Adrenal gland (tissue), 5 donors: Measurements from ENCODE around the gene FOXC2.

ENCODE experiments used
- POLR2A ChIP-seq, 2 donors: fragments of 450-650 bp; IDR thresholded peaks; one replicate each; pipeline ENCODE4 v1.6.1; 2017; ENCODE audit warnings: antibody characterized with exemption in 2 of 2, mild to moderate bottlenecking in 2 of 2, moderate library complexity in 1 of 2
- TF ChIP-seq, protein P1 (sequence below), 6 experiments: fragments of 450-650 bp in 4 of 6; fragments of 200-600 bp in 2 of 6; sonication (generic) in 1 of 6; IDR thresholded peaks; 1 replicate in 5 of 6; 2 replicates in 1 of 6; pipeline versions ENCODE4 v1.5.1 to v1.8.0; 2016 to 2021; ENCODE audit warnings: antibody characterized with exemption in 6 of 6, mild to moderate bottlenecking in 2 of 6, moderate library complexity in 1 of 6
- donor health status: DM: no; HTN: no; CAD: no.

DNA sequence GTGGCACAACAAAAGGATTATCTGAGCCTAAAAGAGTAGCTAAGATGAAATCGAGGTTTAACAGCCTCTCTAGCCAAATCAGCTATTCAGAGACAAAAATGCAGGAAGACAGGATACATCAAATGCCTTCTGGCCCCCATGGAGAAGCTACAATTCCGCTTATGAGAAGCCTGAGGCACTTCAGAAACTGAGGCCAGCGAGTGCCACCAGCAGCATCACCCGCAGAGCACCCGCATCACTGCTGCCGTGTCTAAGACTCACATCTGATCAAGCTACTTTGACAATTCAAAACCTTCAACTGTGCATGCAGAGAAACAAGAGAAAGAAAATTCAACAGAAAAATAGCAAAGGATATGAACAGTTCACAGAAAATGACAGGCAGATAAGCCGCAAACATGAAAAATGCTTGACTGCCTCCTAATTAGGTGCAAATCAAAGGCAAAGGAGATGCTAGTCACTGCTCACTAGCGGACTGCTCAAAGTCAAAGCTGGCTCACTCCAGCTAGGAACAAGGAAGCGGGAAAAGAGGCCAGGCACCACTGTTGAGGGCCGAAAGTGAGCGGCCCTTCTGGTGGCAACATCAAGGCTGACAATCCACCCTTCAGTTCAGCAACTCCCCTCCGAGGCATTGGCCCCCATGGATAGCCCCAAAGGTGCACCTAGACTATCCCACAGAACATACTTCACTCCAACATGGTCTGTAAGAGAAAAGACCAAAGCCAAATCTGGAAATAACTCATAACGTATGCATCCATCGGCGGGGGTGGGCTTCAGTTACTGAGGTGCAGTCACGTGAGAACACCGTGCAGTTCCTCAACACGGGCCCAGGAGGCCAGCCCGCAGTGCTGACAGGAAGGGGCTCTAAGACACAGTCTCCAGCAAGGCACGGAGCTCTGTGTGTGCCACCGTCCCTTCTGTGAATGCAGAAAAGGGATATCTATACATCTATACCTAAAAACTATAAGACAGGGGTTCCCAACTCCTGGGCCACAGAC lies 23.6 kb upstream of the FOXC2 start:
- TF ChIP-seq, protein P1, sequence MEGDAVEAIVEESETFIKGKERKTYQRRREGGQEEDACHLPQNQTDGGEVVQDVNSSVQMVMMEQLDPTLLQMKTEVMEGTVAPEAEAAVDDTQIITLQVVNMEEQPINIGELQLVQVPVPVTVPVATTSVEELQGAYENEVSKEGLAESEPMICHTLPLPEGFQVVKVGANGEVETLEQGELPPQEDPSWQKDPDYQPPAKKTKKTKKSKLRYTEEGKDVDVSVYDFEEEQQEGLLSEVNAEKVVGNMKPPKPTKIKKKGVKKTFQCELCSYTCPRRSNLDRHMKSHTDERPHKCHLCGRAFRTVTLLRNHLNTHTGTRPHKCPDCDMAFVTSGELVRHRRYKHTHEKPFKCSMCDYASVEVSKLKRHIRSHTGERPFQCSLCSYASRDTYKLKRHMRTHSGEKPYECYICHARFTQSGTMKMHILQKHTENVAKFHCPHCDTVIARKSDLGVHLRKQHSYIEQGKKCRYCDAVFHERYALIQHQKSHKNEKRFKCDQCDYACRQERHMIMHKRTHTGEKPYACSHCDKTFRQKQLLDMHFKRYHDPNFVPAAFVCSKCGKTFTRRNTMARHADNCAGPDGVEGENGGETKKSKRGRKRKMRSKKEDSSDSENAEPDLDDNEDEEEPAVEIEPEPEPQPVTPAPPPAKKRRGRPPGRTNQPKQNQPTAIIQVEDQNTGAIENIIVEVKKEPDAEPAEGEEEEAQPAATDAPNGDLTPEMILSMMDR (IDR thresholded peaks at IDR 0.05): no peak
- TF ChIP-seq POLR2A (IDR thresholded peaks at IDR 0.05): no peak
